Stomach (tissue), 4 donors: Measurements from ENCODE around the gene COQ4.

Experiments
- CTCF ChIP-seq, 7 experiments: fragments of 450-650 bp in 4 of 7; fragments of 200-600 bp in 3 of 7; sonication (generic) in 3 of 7; IDR thresholded peaks; one replicate each; pipeline ENCODE4 v1.5.1; 2016 to 2019; ENCODE audit warnings: antibody characterized with exemption in 7 of 7, control low read depth in 2 of 7, mild to moderate bottlenecking in 1 of 7
- POLR2A ChIP-seq, 4 donors: fragments of 450-650 bp; IDR thresholded peaks; one replicate each; pipeline ENCODE4 v1.6.1; 2016; ENCODE audit warnings: antibody characterized with exemption in 4 of 4, control low read depth in 2 of 4, mild to moderate bottlenecking in 1 of 4, moderate library complexity in 1 of 4
- POLR2AphosphoS5 ChIP-seq, 3 donors: sonication (generic); formaldehyde crosslinking; IDR thresholded peaks; one replicate each; pipeline ENCODE4 v1.6.1; 2016; ENCODE audit warnings: antibody characterized with exemption in 3 of 3

GRCh38 chr9:128323791-128324190, 1.2 kb downstream of the COQ4 start:
- no peak for TF ChIP-seq POLR2A (IDR thresholded peaks at IDR 0.05)
- TF ChIP-seq POLR2AphosphoS5 (IDR thresholded peaks at IDR 0.05): no peak
- no peak for TF ChIP-seq CTCF (IDR thresholded peaks at IDR 0.05)
